Spleen (tissue), 7 donors: ENCODE data around the gene PLD4.

ENCODE experiments used
- POLR2A ChIP-seq, 3 donors: fragments of 450-650 bp; IDR thresholded peaks; one replicate each; pipeline ENCODE4 v1.5.1; 2017; ENCODE audit warnings: antibody characterized with exemption in 3 of 3, mild to moderate bottlenecking in 1 of 3
- TF ChIP-seq, protein P1 (sequence below), 11 experiments: fragments of 200-600 bp in 7 of 11; fragments of 450-650 bp in 4 of 11; sonication (generic) in 4 of 11; IDR thresholded peaks in 8 of 11; conservative IDR thresholded peaks in 3 of 11; 1 replicate in 7 of 11; 2 replicates in 4 of 11; pipeline versions ENCODE4 v1.4.0 to v1.8.0; 2016 to 2021; ENCODE audit warnings: antibody characterized with exemption in 11 of 11, inconsistent platforms in 4 of 11, mild to moderate bottlenecking in 1 of 11
- donor health status: DM: no; HTN: no; CAD: no; lungs with moderate emphysema.
- donor health status: DM: no; HTN: no; CAD: no.
- donor health status: DM: no; HTN: no; CAD: no.

GRCh38 chr14:104938960-104939359, 14.3 kb downstream of the PLD4 start:
- no peak for TF ChIP-seq POLR2A (IDR thresholded peaks at IDR 0.05)
- TF ChIP-seq, protein P1, sequence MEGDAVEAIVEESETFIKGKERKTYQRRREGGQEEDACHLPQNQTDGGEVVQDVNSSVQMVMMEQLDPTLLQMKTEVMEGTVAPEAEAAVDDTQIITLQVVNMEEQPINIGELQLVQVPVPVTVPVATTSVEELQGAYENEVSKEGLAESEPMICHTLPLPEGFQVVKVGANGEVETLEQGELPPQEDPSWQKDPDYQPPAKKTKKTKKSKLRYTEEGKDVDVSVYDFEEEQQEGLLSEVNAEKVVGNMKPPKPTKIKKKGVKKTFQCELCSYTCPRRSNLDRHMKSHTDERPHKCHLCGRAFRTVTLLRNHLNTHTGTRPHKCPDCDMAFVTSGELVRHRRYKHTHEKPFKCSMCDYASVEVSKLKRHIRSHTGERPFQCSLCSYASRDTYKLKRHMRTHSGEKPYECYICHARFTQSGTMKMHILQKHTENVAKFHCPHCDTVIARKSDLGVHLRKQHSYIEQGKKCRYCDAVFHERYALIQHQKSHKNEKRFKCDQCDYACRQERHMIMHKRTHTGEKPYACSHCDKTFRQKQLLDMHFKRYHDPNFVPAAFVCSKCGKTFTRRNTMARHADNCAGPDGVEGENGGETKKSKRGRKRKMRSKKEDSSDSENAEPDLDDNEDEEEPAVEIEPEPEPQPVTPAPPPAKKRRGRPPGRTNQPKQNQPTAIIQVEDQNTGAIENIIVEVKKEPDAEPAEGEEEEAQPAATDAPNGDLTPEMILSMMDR (IDR thresholded peaks at IDR 0.05 in 8 of 11, conservative IDR thresholded peaks at IDR 0.05 in 3 of 11) = no peak
